ENCODE results near the gene WDR43.

WDR43 gene

GRCh38 chr2:28905533-28905932 lies 11.1 kb downstream of the WDR43 start (continued):
- TF ChIP-seq, protein P1, sequence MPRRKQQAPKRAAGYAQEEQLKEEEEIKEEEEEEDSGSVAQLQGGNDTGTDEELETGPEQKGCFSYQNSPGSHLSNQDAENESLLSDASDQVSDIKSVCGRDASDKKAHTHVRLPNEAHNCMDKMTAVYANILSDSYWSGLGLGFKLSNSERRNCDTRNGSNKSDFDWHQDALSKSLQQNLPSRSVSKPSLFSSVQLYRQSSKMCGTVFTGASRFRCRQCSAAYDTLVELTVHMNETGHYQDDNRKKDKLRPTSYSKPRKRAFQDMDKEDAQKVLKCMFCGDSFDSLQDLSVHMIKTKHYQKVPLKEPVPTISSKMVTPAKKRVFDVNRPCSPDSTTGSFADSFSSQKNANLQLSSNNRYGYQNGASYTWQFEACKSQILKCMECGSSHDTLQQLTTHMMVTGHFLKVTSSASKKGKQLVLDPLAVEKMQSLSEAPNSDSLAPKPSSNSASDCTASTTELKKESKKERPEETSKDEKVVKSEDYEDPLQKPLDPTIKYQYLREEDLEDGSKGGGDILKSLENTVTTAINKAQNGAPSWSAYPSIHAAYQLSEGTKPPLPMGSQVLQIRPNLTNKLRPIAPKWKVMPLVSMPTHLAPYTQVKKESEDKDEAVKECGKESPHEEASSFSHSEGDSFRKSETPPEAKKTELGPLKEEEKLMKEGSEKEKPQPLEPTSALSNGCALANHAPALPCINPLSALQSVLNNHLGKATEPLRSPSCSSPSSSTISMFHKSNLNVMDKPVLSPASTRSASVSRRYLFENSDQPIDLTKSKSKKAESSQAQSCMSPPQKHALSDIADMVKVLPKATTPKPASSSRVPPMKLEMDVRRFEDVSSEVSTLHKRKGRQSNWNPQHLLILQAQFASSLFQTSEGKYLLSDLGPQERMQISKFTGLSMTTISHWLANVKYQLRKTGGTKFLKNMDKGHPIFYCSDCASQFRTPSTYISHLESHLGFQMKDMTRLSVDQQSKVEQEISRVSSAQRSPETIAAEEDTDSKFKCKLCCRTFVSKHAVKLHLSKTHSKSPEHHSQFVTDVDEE (CRISPR knock-in tag; IDR thresholded peaks at IDR 0.05): no peak
- TF ChIP-seq ZC3H10 (CRISPR knock-in tag; IDR thresholded peaks at IDR 0.05) (no peak), ZFP30 (CRISPR knock-in tag; IDR thresholded peaks at IDR 0.05) (no peak), RARB (CRISPR knock-in tag; IDR thresholded peaks at IDR 0.05) (no peak), CREB5 (CRISPR knock-in tag; IDR thresholded peaks at IDR 0.05; ENCODE audit: low read depth) (no peak)

GRCh38 chr2:28906376-28906775 lies 11.9 kb downstream of the WDR43 start:
- no peak for ATAC-seq

DNA sequence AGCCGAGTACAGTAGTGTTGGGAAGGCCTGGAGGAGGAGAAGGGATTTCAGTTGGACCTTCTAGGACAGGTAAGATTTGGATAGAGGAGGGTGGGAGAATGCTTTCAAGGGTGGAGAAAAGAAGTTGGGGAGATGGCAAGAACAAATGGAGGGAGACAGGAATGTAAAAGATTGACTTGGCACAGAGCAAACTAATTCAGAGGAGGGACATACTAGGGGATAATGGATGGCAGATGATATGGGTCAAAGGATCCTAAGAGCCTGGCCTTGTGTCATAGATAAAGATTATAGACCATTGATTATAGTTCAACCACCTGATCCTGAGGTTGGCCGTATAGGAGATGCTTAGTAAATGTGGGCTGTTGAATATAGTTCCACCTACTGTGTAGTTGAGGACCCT lies 12.4 kb downstream of the WDR43 start:
- ATAC-seq: no peak
- TF ChIP-seq ZFP30 (CRISPR knock-in tag; IDR thresholded peaks at IDR 0.05) (no peak), TCF4 (CRISPR knock-in tag; IDR thresholded peaks at IDR 0.05; ENCODE audit: borderline replicate concordance) (no peak), OSR1 (CRISPR knock-in tag; IDR thresholded peaks at IDR 0.05) (no peak), PPARA (CRISPR knock-in tag; IDR thresholded peaks at IDR 0.05; ENCODE audit: borderline replicate concordance) (no peak), ZFP3 (CRISPR knock-in tag; IDR thresholded peaks at IDR 0.05) (no peak), CSRNP3 (CRISPR knock-in tag; IDR thresholded peaks at IDR 0.05) (no peak), CREB5 (CRISPR knock-in tag; IDR thresholded peaks at IDR 0.05; ENCODE audit: low read depth) (no peak), ZC3H10 (CRISPR knock-in tag; IDR thresholded peaks at IDR 0.05) (no peak), ARNTL (CRISPR knock-in tag; IDR thresholded peaks at IDR 0.05; ENCODE audit: borderline replicate concordance, low read depth) (no peak), CSDC2 (CRISPR knock-in tag; IDR thresholded peaks at IDR 0.05) (no peak), BACH2 (CRISPR knock-in tag; IDR thresholded peaks at IDR 0.05; ENCODE audit: borderline replicate concordance) (no peak), RARB (CRISPR knock-in tag; IDR thresholded peaks at IDR 0.05) (no peak), ESRRG (CRISPR knock-in tag; IDR thresholded peaks at IDR 0.05) (no peak), ISL1 (CRISPR knock-in tag; IDR thresholded peaks at IDR 0.05) (no peak), SNAI2 (CRISPR knock-in tag; IDR thresholded peaks at IDR 0.05) (no peak), ZNF70 (CRISPR knock-in tag; IDR thresholded peaks at IDR 0.05) (no peak)
- TF ChIP-seq, protein P2, sequence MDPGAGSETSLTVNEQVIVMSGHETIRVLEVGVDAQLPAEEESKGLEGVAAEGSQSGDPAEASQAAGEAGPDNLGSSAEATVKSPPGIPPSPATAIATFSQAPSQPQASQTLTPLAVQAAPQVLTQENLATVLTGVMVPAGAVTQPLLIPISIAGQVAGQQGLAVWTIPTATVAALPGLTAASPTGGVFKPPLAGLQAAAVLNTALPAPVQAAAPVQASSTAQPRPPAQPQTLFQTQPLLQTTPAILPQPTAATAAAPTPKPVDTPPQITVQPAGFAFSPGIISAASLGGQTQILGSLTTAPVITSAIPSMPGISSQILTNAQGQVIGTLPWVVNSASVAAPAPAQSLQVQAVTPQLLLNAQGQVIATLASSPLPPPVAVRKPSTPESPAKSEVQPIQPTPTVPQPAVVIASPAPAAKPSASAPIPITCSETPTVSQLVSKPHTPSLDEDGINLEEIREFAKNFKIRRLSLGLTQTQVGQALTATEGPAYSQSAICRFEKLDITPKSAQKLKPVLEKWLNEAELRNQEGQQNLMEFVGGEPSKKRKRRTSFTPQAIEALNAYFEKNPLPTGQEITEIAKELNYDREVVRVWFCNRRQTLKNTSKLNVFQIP (CRISPR knock-in tag; IDR thresholded peaks at IDR 0.05; ENCODE audit: borderline replicate concordance, low read depth): no peak
- TF ChIP-seq, protein P1 (CRISPR knock-in tag; IDR thresholded peaks at IDR 0.05): no peak

More at GRCh38 chr2:28906376-28906775, 11.9 kb downstream of the WDR43 start:
- no peak for TF ChIP-seq ZFP3 (CRISPR knock-in tag; IDR thresholded peaks at IDR 0.05)

Measured in SK-N-SH treated with all-trans-retinoic acid at 6 μM for 48 hours (cell line).